HG03457 (cell line): Measurements from ENCODE around the gene AFF1.
"Not testable (repeated sequence)": the region's sequence is repeated elsewhere in the genome, so short reads cannot be mapped to it uniquely, and the experiment has no call there.

Source experiments
- ATAC-seq: cut with Tn5 transposase; IDR thresholded peaks from one replicate; pipeline ENCODE4 v1.9.1; 2021; ENCODE audit warnings: moderate number of reproducible peaks; ENCODE audit not compliant: unreplicated experiment

AFF1 gene

GRCh38 chr4:87007528-87008446 is 73.0 kb downstream of the AFF1 start:
- ATAC-seq: no peak

- ATAC-seq: no peak
Measured at GRCh38 chr4:87009095-87009648, 74.4 kb downstream of the AFF1 start.

- no peak for ATAC-seq
Measured at GRCh38 chr4:87010192-87010591, 75.4 kb downstream of the AFF1 start.

GRCh38 chr4:87011340-87012034 is 76.7 kb downstream of the AFF1 start:
- ATAC-seq: no peak

GRCh38 chr4:87012265-87012953 is 77.6 kb downstream of the AFF1 start:
- ATAC-seq: peak; percentile 80

- not testable (repeated sequence) for ATAC-seq
Measured at GRCh38 chr4:87012954-87013308, 78.1 kb downstream of the AFF1 start.

- ATAC-seq: no peak
Measured at GRCh38 chr4:87014284-87014782, 79.5 kb downstream of the AFF1 start.

- ATAC-seq: no peak
Measured at GRCh38 chr4:87015416-87015815, 80.6 kb downstream of the AFF1 start.

- no peak for ATAC-seq
Measured at GRCh38 chr4:87017580-87018342, 83.0 kb downstream of the AFF1 start.

- no peak for ATAC-seq
Measured at GRCh38 chr4:87018753-87019152, 83.9 kb downstream of the AFF1 start.

- no peak for ATAC-seq
Measured at GRCh38 chr4:87019246-87019791, 84.5 kb downstream of the AFF1 start.

GRCh38 chr4:87019898-87020297 is 85.1 kb downstream of the AFF1 start:
- no peak for ATAC-seq

GRCh38 chr4:87024201-87024600 is 89.4 kb downstream of the AFF1 start:
- no peak for ATAC-seq

GRCh38 chr4:87025023-87025613 is 90.3 kb downstream of the AFF1 start:
- no peak for ATAC-seq

GRCh38 chr4:87025614-87026041 is 90.8 kb downstream of the AFF1 start:
- peak; percentile 80 for ATAC-seq

GRCh38 chr4:87026800-87027495 is 92.1 kb downstream of the AFF1 start:
- ATAC-seq: peak; percentile 66

GRCh38 chr4:87029356-87029755 is 94.5 kb downstream of the AFF1 start:
- ATAC-seq: no peak

GRCh38 chr4:87030124-87030523 is 95.3 kb downstream of the AFF1 start:
- no peak for ATAC-seq
